Neutrophil (primary cell): Measurements from ENCODE around the gene ENTPD2.

Source experiments
- H3K27ac ChIP-seq: fragments of 200-600 bp; sonication (generic); 2 replicates; pipeline ENCODE4 v1.5.1; 2016; ENCODE audit warnings: mild to moderate bottlenecking, moderate library complexity
- H3K27me3 ChIP-seq: fragments of 200-600 bp; sonication (generic); 2 replicates; pipeline ENCODE4 v1.6.0; 2016; ENCODE audit warnings: mild to moderate bottlenecking
- H3K36me3 ChIP-seq: fragments of 200-600 bp; sonication (generic); 2 replicates; pipeline ENCODE4 v1.5.1; 2017
- H3K4me1 ChIP-seq, 2 experiments: fragments of 200-600 bp in 1 of 2; sonication (generic) in 1 of 2; 1 replicate in 1 of 2; 2 replicates in 1 of 2; pipeline versions ENCODE4 v1.5.1 to v1.6.1; 2013 to 2016; ENCODE audit warnings: low read depth in 1 of 2, low read length in 1 of 2, mild to moderate bottlenecking in 1 of 2, moderate library complexity in 1 of 2; ENCODE audit not compliant: control insufficient read depth in 1 of 2, insufficient read depth in 1 of 2
- H3K4me3 ChIP-seq, 2 experiments: fragments of 200-600 bp in 1 of 2; sonication (generic) in 1 of 2; 1 replicate in 1 of 2; 2 replicates in 1 of 2; pipeline ENCODE4 v1.5.1; 2013 to 2016; ENCODE audit warnings: low read depth in 1 of 2, low read length in 1 of 2, mild to moderate bottlenecking in 1 of 2, moderate library complexity in 1 of 2
- H3K9me3 ChIP-seq: fragments of 200-600 bp; sonication (generic); 2 replicates; pipeline ENCODE4 v1.5.1; 2016
- CTCF ChIP-seq: fragments of 200-600 bp; sonication (generic); IDR thresholded peaks from 2 replicates; pipeline ENCODE4 v1.5.1; 2016; ENCODE audit warnings: antibody characterized with exemption

The ENTPD2 gene

GRCh38 chr9:137051145-137051724, 2.6 kb downstream of the ENTPD2 start:
- Histone ChIP-seq H3K4me3 (no peak overlapping the region), H3K4me1 (peaks cover 20 to 28% of the 10 kb centered on the region in 2 experiments), H3K36me3 (no peaks in the 10 kb centered on the region), H3K27me3 (peaks cover 100% of the 10 kb centered on the region), H3K9me3 (no peaks in the 10 kb centered on the region), H3K27ac (no peak overlapping the region)
- no peak for TF ChIP-seq CTCF

GRCh38 chr9:137050570-137050969, 3.3 kb downstream of the ENTPD2 start:
- Histone ChIP-seq H3K4me1 (peaks cover 24 to 32% of the 10 kb centered on the region in 2 experiments), H3K27ac (no peak overlapping the region), H3K27me3 (peaks cover 100% of the 10 kb centered on the region), H3K9me3 (no peaks in the 10 kb centered on the region), H3K36me3 (no peaks in the 10 kb centered on the region), H3K4me3 (no peak overlapping the region)
- TF ChIP-seq CTCF: no peak

GRCh38 chr9:137049544-137050449, 4.1 kb downstream of the ENTPD2 start:
- H3K27ac ChIP-seq: no peak overlapping the region
- no peaks in the 10 kb centered on the region for H3K9me3 ChIP-seq
- H3K27me3 ChIP-seq: peaks cover 100% of the 10 kb centered on the region
- no peaks in the 10 kb centered on the region for H3K36me3 ChIP-seq
- H3K4me1 ChIP-seq: peaks cover 28 to 38% of the 10 kb centered on the region in 2 experiments
- no peak overlapping the region for H3K4me3 ChIP-seq
- TF ChIP-seq CTCF: peak; percentile 48

DNA sequence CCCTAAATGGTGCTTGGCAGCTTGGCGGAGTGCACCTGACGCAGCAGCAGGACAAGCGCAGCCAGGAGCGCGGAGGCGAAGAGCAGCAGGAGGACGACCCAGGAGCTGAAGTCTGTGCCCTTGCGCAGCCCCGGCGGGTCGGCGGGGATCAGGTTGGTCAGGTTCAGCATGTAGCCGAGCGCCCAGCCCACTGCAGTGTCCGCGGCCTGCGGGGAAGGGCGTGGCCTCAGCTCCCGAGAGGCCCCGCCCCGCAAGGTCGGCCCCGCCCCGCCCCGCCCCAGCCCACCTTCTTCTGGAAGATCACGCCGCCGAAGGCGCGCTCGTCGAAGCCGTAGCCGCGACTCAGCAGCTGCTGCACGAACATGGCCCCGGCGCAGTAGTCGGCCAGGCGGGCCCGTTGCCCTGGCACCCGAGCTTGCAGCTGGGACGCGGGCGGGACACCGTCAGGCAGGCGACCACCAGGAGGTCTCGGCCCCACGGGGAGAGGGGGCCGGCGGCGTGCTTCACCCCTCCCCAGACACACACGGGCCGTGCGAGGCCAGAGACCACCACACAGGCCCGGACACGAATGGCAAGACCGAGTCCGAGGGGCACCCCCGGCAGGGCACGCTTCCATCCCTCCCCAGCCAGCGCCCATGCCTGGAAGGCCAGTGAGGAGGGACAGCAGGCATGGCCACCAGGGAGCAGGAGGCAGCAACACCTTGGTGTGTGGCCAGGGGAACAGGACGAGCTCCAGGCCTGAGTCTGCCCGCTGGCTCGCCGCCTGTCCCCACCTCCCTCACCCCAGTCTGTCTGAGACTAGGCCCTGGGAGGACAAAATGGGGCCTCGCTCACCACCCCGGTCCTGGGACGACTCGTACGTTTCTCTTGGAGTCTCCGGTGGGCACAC, 5.0 kb downstream of the ENTPD2 start:
- Histone ChIP-seq H3K4me3 (no peak overlapping the region), H3K4me1 (peaks cover 28 to 32% of the 10 kb centered on the region in 2 experiments), H3K27me3 (peaks cover 100% of the 10 kb centered on the region)

More for the DNA sequence above, 5.0 kb downstream of the ENTPD2 start:
- Histone ChIP-seq H3K36me3 (no peaks in the 10 kb centered on the region), H3K9me3 (no peaks in the 10 kb centered on the region), H3K27ac (no peak overlapping the region)
- no peak for TF ChIP-seq CTCF
